Retinal pigment epithelial cell (primary cell): ENCODE data around the gene SUMF1.

Source experiments
- DNase-seq: peaks from one replicate; pipeline ENCODE4 v3.0.0-alpha.2; 2010; ENCODE audit warnings: low read depth
- H3K4me3 ChIP-seq: 2 replicates; pipeline ENCODE4 v1.5.1; 2011; ENCODE audit warnings: mild to moderate bottlenecking, low read length, control low read depth, moderate library complexity
- TF ChIP-seq, protein P1 (sequence below): conservative IDR thresholded peaks from 2 replicates; pipeline ENCODE4 v1.5.1; 2011; ENCODE audit warnings: low read depth, low read length, control low read depth, inconsistent platforms

SUMF1 gene

DNA sequence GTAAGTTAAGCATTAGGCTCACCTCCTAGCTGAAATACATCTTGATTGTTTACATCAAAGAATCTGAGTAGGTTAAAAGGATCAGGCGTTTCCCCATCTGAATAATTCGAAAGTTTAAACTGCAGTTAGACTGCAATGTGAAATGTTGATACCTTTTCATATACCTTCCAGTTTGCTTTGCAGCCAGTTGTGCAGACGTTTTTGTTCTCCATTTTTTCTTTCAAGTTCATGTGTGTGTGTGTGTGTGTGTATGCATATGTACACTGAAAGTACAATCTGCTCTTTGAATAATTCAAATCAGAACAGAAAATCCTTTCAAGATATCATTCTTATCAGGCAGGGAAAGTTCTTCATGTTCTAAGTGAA is 29.0 kb upstream of the SUMF1 start:
- peak overlapping the region; percentile 2 for H3K4me3 ChIP-seq
- TF ChIP-seq, protein P1, sequence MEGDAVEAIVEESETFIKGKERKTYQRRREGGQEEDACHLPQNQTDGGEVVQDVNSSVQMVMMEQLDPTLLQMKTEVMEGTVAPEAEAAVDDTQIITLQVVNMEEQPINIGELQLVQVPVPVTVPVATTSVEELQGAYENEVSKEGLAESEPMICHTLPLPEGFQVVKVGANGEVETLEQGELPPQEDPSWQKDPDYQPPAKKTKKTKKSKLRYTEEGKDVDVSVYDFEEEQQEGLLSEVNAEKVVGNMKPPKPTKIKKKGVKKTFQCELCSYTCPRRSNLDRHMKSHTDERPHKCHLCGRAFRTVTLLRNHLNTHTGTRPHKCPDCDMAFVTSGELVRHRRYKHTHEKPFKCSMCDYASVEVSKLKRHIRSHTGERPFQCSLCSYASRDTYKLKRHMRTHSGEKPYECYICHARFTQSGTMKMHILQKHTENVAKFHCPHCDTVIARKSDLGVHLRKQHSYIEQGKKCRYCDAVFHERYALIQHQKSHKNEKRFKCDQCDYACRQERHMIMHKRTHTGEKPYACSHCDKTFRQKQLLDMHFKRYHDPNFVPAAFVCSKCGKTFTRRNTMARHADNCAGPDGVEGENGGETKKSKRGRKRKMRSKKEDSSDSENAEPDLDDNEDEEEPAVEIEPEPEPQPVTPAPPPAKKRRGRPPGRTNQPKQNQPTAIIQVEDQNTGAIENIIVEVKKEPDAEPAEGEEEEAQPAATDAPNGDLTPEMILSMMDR: no peak
- DNase-seq: no peak

DNA sequence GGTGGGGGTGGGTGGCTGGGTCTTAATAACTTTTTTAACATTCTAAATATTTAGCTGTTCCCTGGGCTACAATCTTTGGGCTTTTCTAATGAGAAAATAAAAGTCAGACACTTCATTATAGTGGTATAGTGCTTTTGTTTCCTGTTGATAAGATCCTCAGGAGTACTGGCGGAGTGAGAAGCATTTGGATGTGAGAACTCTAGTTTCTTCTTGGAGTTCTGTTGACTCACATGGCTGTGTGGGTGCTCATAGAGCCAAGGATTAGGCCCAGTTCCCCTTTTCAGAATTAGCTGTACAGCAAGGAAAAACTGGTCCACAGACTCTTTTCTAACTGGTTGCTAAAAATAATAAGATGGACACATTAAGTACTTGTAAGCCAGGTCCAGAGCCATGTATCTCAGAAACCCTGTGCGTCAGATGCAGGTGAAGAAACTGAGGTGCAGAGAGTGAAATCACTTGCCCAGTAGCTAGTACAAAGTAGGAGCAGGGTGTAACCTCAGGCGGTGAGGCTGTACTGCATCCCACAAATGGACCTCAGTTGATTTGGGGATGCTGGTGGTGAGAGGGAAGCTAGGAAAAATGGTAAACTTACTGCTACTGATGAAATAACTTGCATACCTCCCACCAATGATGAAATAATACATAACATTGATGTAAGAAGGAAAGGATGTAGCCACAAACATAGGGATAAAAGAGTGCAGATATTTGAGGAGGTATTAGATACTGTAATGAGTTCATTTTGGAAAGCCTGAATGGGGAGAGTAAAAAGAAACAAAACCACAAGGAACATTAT is 28.4 kb upstream of the SUMF1 start:
- TF ChIP-seq, protein P1: no peak
- no peak for DNase-seq
- H3K4me3 ChIP-seq: peak overlapping the region; percentile 89

DNA sequence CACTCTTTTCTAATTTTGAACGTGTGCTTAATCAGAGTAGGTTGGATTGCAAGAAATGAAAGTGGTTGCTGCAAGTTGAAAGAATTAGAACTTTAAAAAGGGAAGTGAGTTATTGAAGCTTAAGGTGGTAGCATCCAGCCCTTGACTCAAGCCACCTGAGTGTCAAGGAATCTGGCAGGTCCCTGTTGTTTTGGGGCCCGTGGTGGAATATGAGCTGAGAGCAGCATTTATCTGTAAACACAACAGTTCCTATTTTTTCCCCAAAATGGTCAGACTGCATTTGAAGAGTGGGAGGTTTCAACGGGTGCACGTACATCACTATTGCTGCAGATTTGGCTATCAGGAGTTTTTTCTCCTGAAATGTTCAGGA is 27.8 kb upstream of the SUMF1 start:
- DNase-seq: no peak
- TF ChIP-seq, protein P1: no peak
- peak overlapping the region; percentile 89 for H3K4me3 ChIP-seq

DNA sequence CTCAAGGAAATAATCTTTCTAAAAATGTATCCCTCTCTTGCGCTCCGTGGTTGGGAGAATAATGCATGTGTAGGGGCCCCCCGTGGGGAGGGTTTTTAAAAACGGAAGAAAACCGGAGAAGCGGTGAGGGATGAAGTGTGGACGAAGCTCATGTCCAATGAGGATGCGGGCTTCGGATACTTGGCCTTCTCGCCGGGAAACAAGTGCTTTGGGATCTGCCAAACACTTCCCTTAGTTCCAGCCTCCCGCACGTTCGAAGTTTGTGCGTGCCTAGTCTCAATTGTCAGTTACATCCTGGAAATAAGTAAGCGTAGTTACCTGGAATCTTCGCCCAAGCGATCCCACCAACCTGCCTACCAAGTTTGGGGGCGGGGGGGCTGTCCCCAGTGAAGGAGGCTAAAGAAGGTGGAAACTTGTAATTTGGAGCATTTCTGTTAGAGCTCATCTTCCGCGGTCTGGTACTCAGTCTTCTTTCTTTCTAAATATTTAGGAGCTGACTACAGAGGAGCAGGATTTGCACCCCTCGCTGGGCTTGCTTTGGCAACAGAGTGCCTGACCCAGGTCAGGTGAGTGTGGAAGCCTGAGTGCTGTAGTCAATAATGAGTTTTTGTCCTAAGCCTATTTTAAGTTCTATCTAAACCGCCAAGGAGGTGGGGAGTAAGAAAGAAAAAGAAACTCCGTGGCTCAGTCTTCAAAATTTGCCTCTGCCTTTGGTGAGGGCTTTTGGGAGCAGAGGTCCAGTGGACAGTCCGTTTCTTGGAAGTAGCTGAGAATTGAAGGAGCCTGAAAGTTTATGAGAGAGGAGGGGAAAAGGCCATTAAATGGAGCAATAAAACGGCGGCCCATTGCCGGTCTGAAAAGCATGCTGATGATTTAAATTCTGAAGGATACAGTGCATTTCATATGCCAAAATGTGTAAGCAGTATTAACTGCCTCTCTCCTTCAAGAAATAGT is 27.1 kb upstream of the SUMF1 start:
- peak overlapping the region; percentile 89 for H3K4me3 ChIP-seq
- DNase-seq: no peak
- TF ChIP-seq, protein P1: no peak

DNA sequence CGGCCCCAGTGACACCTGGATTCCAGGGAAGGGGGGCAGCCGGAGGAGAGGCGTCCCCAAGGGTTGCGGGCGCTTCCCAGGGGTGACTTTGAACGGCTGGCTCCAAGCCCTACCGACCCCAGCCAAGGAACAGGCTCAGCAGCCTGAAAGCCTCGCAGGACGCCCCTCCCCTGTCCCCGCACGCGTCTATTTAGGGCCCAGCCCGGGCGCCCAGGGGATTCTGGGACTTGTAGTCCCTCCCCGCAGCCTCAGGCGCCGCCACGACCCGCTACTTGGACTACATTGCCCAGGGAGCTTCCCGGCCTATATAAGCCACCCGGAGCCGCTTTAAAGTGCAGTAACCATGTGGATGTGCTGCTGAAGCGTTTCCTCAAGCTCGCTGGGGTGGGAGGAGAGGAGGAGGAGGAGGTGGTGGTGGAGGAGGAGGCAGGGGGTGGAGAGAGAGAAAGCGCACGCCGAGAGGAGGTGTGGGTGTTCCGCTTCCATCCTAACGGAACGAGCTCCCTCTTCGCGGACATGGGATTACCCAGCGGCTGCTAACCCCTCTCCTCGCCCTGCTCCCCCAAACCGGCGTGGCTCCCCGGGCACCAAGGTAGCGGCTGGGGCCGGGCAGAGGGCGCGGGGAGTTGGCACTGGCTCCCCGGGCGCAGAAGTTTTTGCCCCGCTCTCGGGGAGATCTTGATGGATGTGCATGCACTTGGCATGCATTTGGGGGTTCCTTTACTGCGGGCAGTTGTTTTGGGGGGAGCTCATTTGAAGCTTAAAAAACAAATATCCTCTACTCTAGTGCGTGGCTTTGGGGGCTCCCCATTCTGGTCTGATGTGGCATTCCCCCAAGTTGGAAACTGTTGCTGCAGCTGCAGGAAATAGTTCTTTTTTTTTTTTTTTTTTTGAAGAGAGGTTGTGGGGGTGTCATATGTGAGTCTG is 26.2 kb upstream of the SUMF1 start, which contains the start of gene ITPR1:
Gene ITPR1 (plus strand): TSS at position 335 of the 927 bp plus-strand sequence. CDS start 23,144 bp downstream, outside the sequence.
- H3K4me3 ChIP-seq: peak within 1 kb of the TSS; percentile 89
- TF ChIP-seq, protein P1: no peak
- peak; percentile 97 for DNase-seq

DNA sequence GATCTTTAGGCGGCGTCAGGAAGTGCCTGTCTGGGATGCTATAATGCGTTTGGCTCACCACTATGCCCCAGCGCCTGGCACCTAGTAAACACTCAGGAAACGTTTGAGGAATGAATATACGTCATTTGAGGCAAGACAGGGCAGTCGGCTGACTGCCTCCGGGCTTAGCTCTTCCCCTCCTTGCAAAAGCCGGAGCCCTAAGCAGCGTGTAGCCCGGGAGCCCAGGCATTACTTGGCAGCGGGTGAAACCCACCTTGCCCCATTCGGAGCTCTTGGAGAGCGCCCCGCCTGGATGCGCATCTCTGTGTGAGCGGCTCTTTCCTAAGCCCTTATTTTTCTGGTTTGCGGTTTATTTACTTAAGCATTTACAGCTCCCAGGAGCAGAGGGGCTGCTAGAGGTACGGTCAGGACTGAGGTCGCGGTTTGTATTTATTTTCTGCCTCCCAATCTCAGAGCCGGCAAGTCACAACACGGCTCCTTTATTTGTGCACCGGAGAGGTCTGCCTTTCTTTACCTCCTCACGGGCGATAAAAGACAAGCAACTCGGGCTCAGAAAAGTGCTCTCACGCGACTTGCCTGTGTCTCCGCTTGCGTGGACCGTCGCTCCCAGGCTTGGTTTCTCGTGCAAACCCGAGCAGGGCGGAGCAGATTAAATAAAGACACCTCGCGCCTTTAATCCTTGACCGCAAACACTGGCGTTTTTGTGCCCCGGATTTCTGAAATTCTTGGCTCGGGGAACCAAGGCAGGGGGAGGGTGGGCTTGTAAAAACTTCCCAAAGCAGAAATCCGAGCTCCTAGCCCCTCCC is 25.3 kb upstream of the SUMF1 start:
- H3K4me3 ChIP-seq: peak overlapping the region; percentile 89
- TF ChIP-seq, protein P1: no peak
- peak; percentile 94 for DNase-seq
